Activated CD8-positive, alpha-beta T cell treated with anti-CD3 and anti-CD28 coated beads for 36 hours (primary cell): Measurements from ENCODE around the gene MCF2L2. TPM values are rescaled to one million over a fixed set of nuclear protein-coding genes. Genes with fewer than 3 reads are reported as not detected.

ENCODE experiments used
- ATAC-seq: fragments of 200-7000 bp; cut with Tn5 transposase; one replicate; pipeline ENCODE4 v1.10.0; 2021; ENCODE audit warnings: mild to moderate bottlenecking, moderate library complexity
- CTCF ChIA-PET: fragments of 350-600 bp; sonication (Branson Sonifier 250); formaldehyde crosslinking; loops from one replicate; lab custom pipeline; 2021; ENCODE audit warnings: antibody characterized with exemption; lab: Charles Lee
- POLR2A ChIA-PET: fragments of 350-600 bp; sonication (Branson Sonifier 250); formaldehyde crosslinking; loops from one replicate; lab custom pipeline; 2021; ENCODE audit warnings: antibody characterized with exemption; lab: Charles Lee
- DNase-seq: peaks from one replicate; pipeline ENCODE4 v3.0.0-alpha.2; 2020
- H3K27ac Mint-ChIP-seq: one replicate; pipeline ENCODE4 v1.8.0; 2021; ENCODE audit warnings: mild to moderate bottlenecking, mixed read lengths
- H3K27me3 Mint-ChIP-seq: one replicate; pipeline ENCODE4 v1.8.0; 2021; ENCODE audit warnings: mixed read lengths
- H3K36me3 Mint-ChIP-seq: one replicate; pipeline ENCODE4 v1.8.0; 2021; ENCODE audit warnings: low read depth, mixed read lengths
- H3K4me1 Mint-ChIP-seq: one replicate; pipeline ENCODE4 v1.8.0; 2021; ENCODE audit warnings: low read depth, mixed read lengths
- H3K4me3 Mint-ChIP-seq: one replicate; pipeline ENCODE4 v1.8.0; 2021; ENCODE audit warnings: mild to moderate bottlenecking, moderate library complexity, mixed read lengths
- H3K9me3 Mint-ChIP-seq: one replicate; pipeline ENCODE4 v1.8.0; 2021; ENCODE audit warnings: mixed read lengths
- intact Hi-C: fragments of 100-400 bp; cut with micrococcal nuclease; formaldehyde crosslinking; loops from one replicate; pipeline ENCODE4 v1.10.0; 2022
- total RNA-seq, 2 experiments: library from RNA; stranded (reverse); gene quantifications; one replicate each; pipeline ENCODE4 v1.2.3, GENCODE V29; 2021
- TF ChIP-seq, protein P1 (sequence below): fragments of 200-600 bp; IDR thresholded peaks from one replicate; pipeline ENCODE4 v1.8.0; 2022; ENCODE audit warnings: antibody characterized with exemption, mild to moderate bottlenecking

Gene MCF2L2
- total RNA-seq, 2 experiments from 2014 or later = 3.5 to 3.7 TPM

DNA sequence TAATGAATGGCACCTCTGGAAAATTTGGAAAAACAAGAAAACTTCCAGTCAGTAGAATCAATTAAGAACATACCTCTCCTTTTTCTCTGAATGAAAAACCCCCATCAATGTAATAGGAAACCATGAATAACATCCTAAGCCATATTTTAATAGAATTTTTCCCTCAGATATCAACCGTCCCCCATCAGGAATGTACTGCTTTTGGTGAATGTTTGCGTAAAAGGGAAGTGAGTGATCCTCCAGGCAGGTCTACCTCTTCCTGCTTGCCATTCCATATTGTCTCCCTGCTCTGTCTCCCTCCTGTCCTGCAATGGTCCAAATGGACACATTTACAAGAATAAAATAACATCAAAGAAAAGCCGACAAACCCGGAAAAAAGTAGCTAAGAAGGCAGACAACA, 296.7 kb downstream of the MCF2L2 start:
- H3K27me3 Mint-ChIP-seq = no peaks in the 10 kb centered on the region
- H3K9me3 Mint-ChIP-seq = peaks cover 7% of the 10 kb centered on the region
- H3K4me3 Mint-ChIP-seq = no peak overlapping the region
- no peaks in the 10 kb centered on the region for H3K4me1 Mint-ChIP-seq
- ChIA-PET CTCF (interaction anchor here (4.0 kb wide), 1 partner anchor 9 kb away, joined by 15 read pairs; no protein-coding TSS in a partner anchor), POLR2A (no interaction called here)
- DNase-seq (no peak), ATAC-seq (no peak)
- H3K27ac Mint-ChIP-seq = no peak overlapping the region
- TF ChIP-seq, protein P1, sequence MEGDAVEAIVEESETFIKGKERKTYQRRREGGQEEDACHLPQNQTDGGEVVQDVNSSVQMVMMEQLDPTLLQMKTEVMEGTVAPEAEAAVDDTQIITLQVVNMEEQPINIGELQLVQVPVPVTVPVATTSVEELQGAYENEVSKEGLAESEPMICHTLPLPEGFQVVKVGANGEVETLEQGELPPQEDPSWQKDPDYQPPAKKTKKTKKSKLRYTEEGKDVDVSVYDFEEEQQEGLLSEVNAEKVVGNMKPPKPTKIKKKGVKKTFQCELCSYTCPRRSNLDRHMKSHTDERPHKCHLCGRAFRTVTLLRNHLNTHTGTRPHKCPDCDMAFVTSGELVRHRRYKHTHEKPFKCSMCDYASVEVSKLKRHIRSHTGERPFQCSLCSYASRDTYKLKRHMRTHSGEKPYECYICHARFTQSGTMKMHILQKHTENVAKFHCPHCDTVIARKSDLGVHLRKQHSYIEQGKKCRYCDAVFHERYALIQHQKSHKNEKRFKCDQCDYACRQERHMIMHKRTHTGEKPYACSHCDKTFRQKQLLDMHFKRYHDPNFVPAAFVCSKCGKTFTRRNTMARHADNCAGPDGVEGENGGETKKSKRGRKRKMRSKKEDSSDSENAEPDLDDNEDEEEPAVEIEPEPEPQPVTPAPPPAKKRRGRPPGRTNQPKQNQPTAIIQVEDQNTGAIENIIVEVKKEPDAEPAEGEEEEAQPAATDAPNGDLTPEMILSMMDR = no peak
- H3K36me3 Mint-ChIP-seq = peaks cover 18% of the 10 kb centered on the region
- intact Hi-C loops = no loop called here

DNA sequence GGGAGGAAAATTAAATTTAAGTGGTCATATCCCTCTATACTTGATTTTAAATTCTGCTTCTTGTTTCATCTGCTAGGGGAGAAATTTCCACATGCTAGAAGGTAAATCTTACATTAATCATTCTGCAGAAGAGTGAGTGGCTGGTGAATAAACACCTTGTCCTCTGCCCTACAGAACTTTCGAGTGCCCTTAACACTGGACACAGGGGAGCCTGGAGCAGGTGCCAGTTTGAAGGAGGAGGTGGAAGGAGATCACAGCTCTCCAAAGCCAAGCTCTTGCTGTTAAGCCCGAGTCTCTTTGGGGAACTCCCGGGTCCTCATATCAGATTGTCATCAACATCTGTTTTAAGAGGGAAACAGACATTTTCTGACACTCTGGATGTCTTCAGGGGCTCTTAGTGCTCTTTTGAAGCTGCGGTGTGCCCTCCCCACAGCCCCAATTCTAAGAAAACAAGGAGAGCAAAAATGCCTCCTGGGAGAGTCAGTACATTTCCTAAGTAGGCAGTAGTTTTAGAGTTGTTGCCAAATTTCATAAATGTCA, 297.2 kb downstream of the MCF2L2 start:
- DNase-seq (no peak), ATAC-seq (no peak)
- TF ChIP-seq, protein P1 = no peak
- Mint-ChIP-seq H3K27ac (no peak overlapping the region), H3K27me3 (no peaks in the 10 kb centered on the region), H3K4me1 (no peaks in the 10 kb centered on the region), H3K9me3 (peaks cover 7% of the 10 kb centered on the region), H3K36me3 (peaks cover 18% of the 10 kb centered on the region), H3K4me3 (no peak overlapping the region)
- ChIA-PET CTCF (interaction anchor here (4.0 kb wide), 1 partner anchor 9 kb away, joined by 15 read pairs; no protein-coding TSS in a partner anchor), POLR2A (no interaction called here)
- intact Hi-C loops = no loop called here

DNA sequence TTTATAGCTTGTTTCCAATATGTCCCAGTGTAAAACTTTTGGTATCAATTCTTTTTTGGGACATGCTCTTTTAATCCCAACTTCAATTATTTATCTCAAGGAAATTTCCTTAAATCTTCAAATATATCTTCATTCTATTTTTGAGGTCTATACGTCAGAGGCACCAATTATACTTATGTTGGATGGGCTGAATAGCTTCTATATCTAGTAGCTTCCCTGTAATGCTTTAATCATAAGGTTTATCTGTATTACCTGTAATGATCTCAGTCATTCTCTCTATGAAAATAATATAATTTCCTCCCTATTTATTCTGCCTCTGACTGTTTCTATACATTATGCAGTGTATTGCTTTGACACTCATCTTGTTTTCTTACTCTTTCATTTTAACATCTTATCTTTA, 299.2 kb downstream of the MCF2L2 start:
- H3K9me3 Mint-ChIP-seq = peaks cover 7% of the 10 kb centered on the region
- intact Hi-C loops = no loop called here
- TF ChIP-seq, protein P1 = no peak
- H3K27me3 Mint-ChIP-seq = no peaks in the 10 kb centered on the region
- no peak overlapping the region for H3K4me3 Mint-ChIP-seq
- ATAC-seq (no peak), DNase-seq (no peak)
- H3K36me3 Mint-ChIP-seq = peaks cover 18% of the 10 kb centered on the region
- no peak overlapping the region for H3K27ac Mint-ChIP-seq
- no peaks in the 10 kb centered on the region for H3K4me1 Mint-ChIP-seq
- ChIA-PET POLR2A (no interaction called here), CTCF (interaction anchor here (0.7 kb wide), 1 partner anchor 13 kb away, joined by 3 read pairs; no protein-coding TSS in a partner anchor)

DNA sequence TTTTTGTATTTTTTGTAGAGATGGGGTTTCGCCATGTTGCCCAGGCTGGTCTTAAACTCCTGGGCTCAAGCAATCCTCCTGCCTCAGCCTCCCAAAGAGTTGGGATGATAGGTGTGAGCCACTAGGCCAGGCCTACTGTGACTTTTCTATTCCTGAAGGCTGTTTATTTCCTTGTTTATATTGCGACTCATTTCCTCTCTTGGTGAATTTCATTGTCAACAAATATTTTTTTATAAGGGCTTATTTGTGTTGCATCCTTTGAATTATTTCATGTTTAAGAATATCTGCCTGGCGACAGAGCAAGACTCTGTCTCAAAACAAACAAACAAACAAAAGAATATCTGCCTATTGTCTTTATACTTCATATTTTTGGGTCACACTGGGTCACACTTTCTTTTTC, 299.7 kb downstream of the MCF2L2 start:
- peaks cover 3% of the 10 kb centered on the region for H3K4me1 Mint-ChIP-seq
- ATAC-seq (no peak), DNase-seq (no peak)
- CTCF ChIA-PET = interaction anchor here (0.7 kb wide), 2 partner anchors 14 to 258 kb away, joined by 3 read pairs; no protein-coding TSS in a partner anchor
- intact Hi-C loops = no loop called here
- H3K9me3 Mint-ChIP-seq = peaks cover 7% of the 10 kb centered on the region
- H3K36me3 Mint-ChIP-seq = peaks cover 18% of the 10 kb centered on the region
- TF ChIP-seq, protein P1 = no peak
- no peaks in the 10 kb centered on the region for H3K27me3 Mint-ChIP-seq
- H3K27ac Mint-ChIP-seq = no peak overlapping the region
- no peak overlapping the region for H3K4me3 Mint-ChIP-seq
- POLR2A ChIA-PET = interaction anchor here (0.9 kb wide), 1 partner anchor 157 kb away, joined by 3 read pairs; no protein-coding TSS in a partner anchor

Other genes starting within 250 kb of the MCF2L2 start
- 10 to 100 TPM; 25.8 to 26.1 TPM for gene B3GNT5, start 175.4 kb downstream of the MCF2L2 start, total RNA-seq
- gene KLHL6, start 127.1 kb upstream of the MCF2L2 start, total RNA-seq = 10 to 100 TPM; 32.4 to 32.6 TPM
- 10 to 100 TPM; 10.5 to 10.8 TPM for gene KLHL24, start 207.0 kb upstream of the MCF2L2 start, total RNA-seq